HepG2 (cell line): ENCODE measurements around the gene ZC3H8. TPM values are rescaled to one million over a fixed set of nuclear protein-coding genes. Genes with fewer than 3 reads are reported as not detected.

ENCODE experiments used
- CHD2 ChIP-seq: IDR thresholded peaks from 2 replicates; pipeline ENCODE4 v1.6.1; 2011; ENCODE audit warnings: low read depth, low read length, improper control_type of control experiment
- DMAP1 ChIP-seq: IDR thresholded peaks from 2 replicates; pipeline ENCODE4 v1.6.1; 2016
- EED ChIP-seq: sonication (generic); formaldehyde crosslinking; IDR thresholded peaks from 2 replicates; pipeline ENCODE4 v1.5.0; 2020; ENCODE audit warnings: mild to moderate bottlenecking, missing genetic modification reagents
- EP300 ChIP-seq, 3 experiments: sonication (generic) in 1 of 3; formaldehyde crosslinking in 1 of 3; IDR thresholded peaks; 2 replicates each; pipeline versions ENCODE4 v1.5.1 to v1.6.1; 2011 to 2020; ENCODE audit warnings: low read depth in 2 of 3, low read length in 2 of 3, borderline replicate concordance in 1 of 3, improper control_type of control experiment in 1 of 3, mild to moderate bottlenecking in 1 of 3, missing genetic modification reagents in 1 of 3, moderate library complexity in 1 of 3
- KDM3A ChIP-seq: IDR thresholded peaks from 2 replicates; pipeline ENCODE4 v1.6.1; 2018; ENCODE audit warnings: low read depth, missing compliant biosample characterization
- KDM5B ChIP-seq: sonication (generic); formaldehyde crosslinking; IDR thresholded peaks from 2 replicates; pipeline ENCODE4 v1.4.0; 2020; ENCODE audit warnings: missing genetic modification reagents, mild to moderate bottlenecking, borderline replicate concordance
- MNT ChIP-seq: fragments of 450-650 bp; IDR thresholded peaks from 2 replicates; pipeline ENCODE4 v1.6.1; 2016
- NR2C2 ChIP-seq: sonication (generic); formaldehyde crosslinking; IDR thresholded peaks from 2 replicates; pipeline ENCODE4 v1.4.0; 2020; ENCODE audit warnings: missing genetic modification reagents, mild to moderate bottlenecking, moderate library complexity, borderline replicate concordance
- PCBP1 ChIP-seq: fragments of 200-400 bp; formaldehyde crosslinking; IDR thresholded peaks from 2 replicates; pipeline ENCODE4 v1.6.1; 2017; ENCODE audit warnings: mild to moderate bottlenecking, low read depth, low read length, borderline replicate concordance
- PTBP1 ChIP-seq: fragments of 200-400 bp; formaldehyde crosslinking; IDR thresholded peaks from 2 replicates; pipeline ENCODE4 v1.6.1; 2018; ENCODE audit warnings: low read length, low read depth; ENCODE audit not compliant: poor library complexity, severe bottlenecking
- SNRNP70 ChIP-seq: fragments of 200-400 bp; formaldehyde crosslinking; IDR thresholded peaks from 2 replicates; pipeline ENCODE4 v1.6.1; 2017; ENCODE audit warnings: mild to moderate bottlenecking, low read depth, low read length, moderate library complexity
- SSRP1 ChIP-seq: IDR thresholded peaks from 2 replicates; pipeline ENCODE4 v1.6.1; 2016; ENCODE audit warnings: control low read depth
- TFAP4 ChIP-seq: sonication (generic); IDR thresholded peaks from 2 replicates; pipeline ENCODE4 v1.6.1; 2016; ENCODE audit warnings: low read depth, borderline replicate concordance
- TOPORS ChIP-seq: sonication (generic); formaldehyde crosslinking; IDR thresholded peaks from 2 replicates; pipeline ENCODE4 v1.8.0; 2023; ENCODE audit warnings: mild to moderate bottlenecking, missing genetic modification reagents
- ZBTB44 ChIP-seq: sonication (generic); formaldehyde crosslinking; IDR thresholded peaks from 2 replicates; pipeline ENCODE4 v1.4.0; 2020; ENCODE audit warnings: missing genetic modification reagents
- ZFP36L1 ChIP-seq: sonication (generic); formaldehyde crosslinking; IDR thresholded peaks from 2 replicates; pipeline ENCODE4 v1.8.0; 2022; ENCODE audit warnings: mild to moderate bottlenecking, missing genetic modification reagents, moderate library complexity
- ZNF33A ChIP-seq: sonication (generic); formaldehyde crosslinking; IDR thresholded peaks from 2 replicates; pipeline ENCODE4 v1.5.1; 2020; ENCODE audit warnings: missing genetic modification reagents, mild to moderate bottlenecking, moderate library complexity, borderline replicate concordance
- ZNF354B ChIP-seq: sonication (generic); formaldehyde crosslinking; IDR thresholded peaks from 2 replicates; pipeline ENCODE4 v1.8.0; 2022; ENCODE audit warnings: mild to moderate bottlenecking, missing genetic modification reagents
- ZNF367 ChIP-seq: sonication (generic); formaldehyde crosslinking; IDR thresholded peaks from 2 replicates; pipeline ENCODE4 v1.4.0; 2020; ENCODE audit warnings: missing genetic modification reagents, borderline replicate concordance
- ZNF549 ChIP-seq: sonication (generic); formaldehyde crosslinking; IDR thresholded peaks from 2 replicates; pipeline ENCODE4 v1.5.0; 2020; ENCODE audit warnings: missing genetic modification reagents
- ZNF639 ChIP-seq: conservative IDR thresholded peaks from 2 replicates; pipeline ENCODE4 v1.6.1; 2018; ENCODE audit warnings: missing genetic modification reagents
- ZNF749 ChIP-seq: sonication (generic); formaldehyde crosslinking; IDR thresholded peaks from 2 replicates; pipeline ENCODE4 v1.8.0; 2022; ENCODE audit warnings: mild to moderate bottlenecking, missing genetic modification reagents, moderate library complexity, borderline replicate concordance
- ZNF841 ChIP-seq: sonication (generic); formaldehyde crosslinking; IDR thresholded peaks from 2 replicates; pipeline ENCODE4 v1.8.1; 2023; ENCODE audit warnings: missing genetic modification reagents, borderline replicate concordance
- ZSCAN25 ChIP-seq: sonication (generic); formaldehyde crosslinking; IDR thresholded peaks from 2 replicates; pipeline ENCODE4 v1.8.0; 2022; ENCODE audit warnings: mild to moderate bottlenecking, missing genetic modification reagents
- polyA plus RNA-seq, 8 experiments: library from polyadenylated mRNA; depleted of rRNA in 3 of 8; stranded (reverse) in 7 of 8; unstranded in 1 of 8; fragments of >200 nt; fragmentation: Illumina TruSeq in 4 of 8; extraction: Trizol in 4 of 8; gene quantifications; 2 replicates each; pipeline versions ENCODE4 v1.2.1 to v1.2.3, GENCODE V29; 2011 to 2016; ENCODE audit warnings: low read depth in 4 of 8, missing spikeins in 1 of 8, mixed read lengths in 1 of 8; ENCODE audit not compliant: insufficient read depth in 1 of 8
- total RNA-seq, 5 experiments: library from RNA; depleted of rRNA; stranded (reverse); fragments of >200 nt; fragmentation: Illumina TruSeq; extraction: Trizol; gene quantifications; 2 replicates each; pipeline ENCODE4 v1.2.3, GENCODE V29; 2016; ENCODE audit warnings: low read depth in 1 of 5

Gene ZC3H8
- total and polyA plus RNA-seq, 2 of the 13 experiments (the other 11 are each of a cell fraction or from before 2014, with no cell fraction given) = 4.5 to 17.0 TPM

DNA sequence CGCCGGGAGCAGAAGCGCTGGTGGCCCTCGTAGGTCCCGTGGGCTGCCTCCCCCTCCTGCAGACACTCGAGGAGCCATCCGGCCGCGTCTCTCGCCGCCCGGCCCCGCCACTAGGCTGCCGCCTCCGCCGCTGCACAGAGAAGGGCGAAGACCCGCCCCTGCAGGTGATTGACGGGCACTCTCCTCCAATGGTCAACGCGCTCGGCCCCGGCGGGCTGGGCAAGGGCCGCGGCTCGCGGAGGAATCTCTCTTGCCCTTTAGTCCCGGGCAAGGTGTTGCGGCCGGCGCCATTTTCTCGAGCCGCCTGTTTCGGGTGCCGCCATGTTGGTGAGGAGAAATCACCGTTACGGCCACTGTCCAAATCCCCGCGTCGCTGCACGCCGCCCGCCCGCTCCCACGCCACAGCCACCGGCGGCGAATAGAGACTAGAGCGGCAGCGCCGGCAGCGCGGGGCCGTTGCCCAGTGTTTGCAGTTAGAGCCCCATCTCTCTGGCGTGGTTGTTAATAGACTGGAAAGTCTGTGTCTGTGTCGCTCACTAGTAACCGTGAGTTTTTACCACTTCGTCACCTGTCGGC is 20.6 kb upstream of the ZC3H8 start, which contains the start of gene ZC3H6 (continued):
- TF ChIP-seq SSRP1 (peak; percentile 98), KDM3A (CRISPR knock-in tag) (peak; percentile 99), ZNF841 (CRISPR knock-in tag) (peak; percentile 53; the same call in 1 of the 2 replicates), NR2C2 (CRISPR knock-in tag) (peak; percentile 91), EED (CRISPR knock-in tag) (peak; percentile 94), ZSCAN25 (CRISPR knock-in tag) (peak; percentile 64; the same call in 1 of the 2 replicates), MNT (no peak; the same call in 1 of the 2 replicates), CHD2 (peak; percentile 93), KDM5B (CRISPR knock-in tag) (peak; percentile 99; the same call in 1 of the 2 replicates), TFAP4 (peak; percentile 79), PTBP1 (peak; percentile 75), ZNF549 (CRISPR knock-in tag) (no peak), TOPORS (peak; percentile 97), ZNF639 (CRISPR knock-in tag) (peak; percentile 75; the same call in 1 of the 2 replicates), ZFP36L1 (peak; percentile 97), ZNF749 (peak; percentile 98), DMAP1 (CRISPR knock-in tag) (peak; percentile 100), PCBP1 (peak; percentile 100), ZNF354B (peak; percentile 77; the same call in 1 of the 2 replicates), EP300 (IDR thresholded peaks at IDR 0.05; ENCODE audit: low read depth in 2 of 2, low read length in 2 of 2) (0 out of 4 replicates have a peak, but pooled peaks of 1 of the 2 experiments have one; percentile 21), EP300 (CRISPR knock-in tag; IDR thresholded peaks at IDR 0.05; ENCODE audit: borderline replicate concordance) (0 out of 2 replicates have a peak, but pooled peaks have one; percentile 20), SNRNP70 (no peak), ZNF367 (CRISPR knock-in tag) (peak; percentile 65; the same call in 1 of the 2 replicates), ZBTB44 (CRISPR knock-in tag) (peak; percentile 96), ZNF33A (no peak)
